C4-2B (cell line): ENCODE results near the gene GADD45G.

Experiments
- H3K27ac ChIP-seq: fragments of 450-650 bp; 2 replicates; pipeline ENCODE4 v1.5.1; 2017
- ZFX ChIP-seq: fragments of 450-650 bp; IDR thresholded peaks from 2 replicates; pipeline ENCODE4 v1.6.1; 2017
- TF ChIP-seq, protein P1 (sequence below): fragments of 450-650 bp; conservative IDR thresholded peaks from 2 replicates; pipeline ENCODE4 v1.5.1; 2017; ENCODE audit warnings: mild to moderate bottlenecking

The GADD45G gene

DNA sequence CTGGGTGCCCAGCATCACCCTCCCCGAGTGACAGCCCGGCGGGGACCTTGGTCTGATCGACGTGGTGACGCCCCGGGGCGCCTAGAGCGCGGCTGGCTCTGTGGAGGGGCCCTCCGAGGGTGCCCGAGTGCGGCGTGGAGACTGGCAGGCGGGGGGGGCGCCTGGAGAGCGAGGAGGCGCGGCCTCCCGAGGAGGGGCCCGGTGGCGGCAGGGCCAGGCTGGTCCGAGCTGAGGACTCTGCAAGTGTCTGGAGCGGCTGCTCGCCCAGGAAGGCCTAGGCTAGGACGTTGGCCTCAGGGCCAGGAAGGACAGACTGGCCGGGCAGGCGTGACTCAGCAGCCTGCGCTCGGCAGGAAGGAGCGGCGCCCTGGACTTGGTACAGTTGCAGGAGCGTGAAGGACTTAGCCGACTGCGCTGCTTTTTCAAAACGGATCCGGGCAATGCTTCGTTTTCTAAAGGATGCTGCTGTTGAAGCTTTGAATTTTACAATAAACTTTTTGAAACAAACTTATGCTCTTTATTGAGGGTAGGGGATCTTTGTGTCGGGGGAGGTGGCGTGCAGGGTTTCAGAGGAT lies 1.3 kb downstream of the GADD45G start:
- peak; percentile 83; the same call in 1 of the 2 replicates for TF ChIP-seq ZFX
- TF ChIP-seq, protein P1, sequence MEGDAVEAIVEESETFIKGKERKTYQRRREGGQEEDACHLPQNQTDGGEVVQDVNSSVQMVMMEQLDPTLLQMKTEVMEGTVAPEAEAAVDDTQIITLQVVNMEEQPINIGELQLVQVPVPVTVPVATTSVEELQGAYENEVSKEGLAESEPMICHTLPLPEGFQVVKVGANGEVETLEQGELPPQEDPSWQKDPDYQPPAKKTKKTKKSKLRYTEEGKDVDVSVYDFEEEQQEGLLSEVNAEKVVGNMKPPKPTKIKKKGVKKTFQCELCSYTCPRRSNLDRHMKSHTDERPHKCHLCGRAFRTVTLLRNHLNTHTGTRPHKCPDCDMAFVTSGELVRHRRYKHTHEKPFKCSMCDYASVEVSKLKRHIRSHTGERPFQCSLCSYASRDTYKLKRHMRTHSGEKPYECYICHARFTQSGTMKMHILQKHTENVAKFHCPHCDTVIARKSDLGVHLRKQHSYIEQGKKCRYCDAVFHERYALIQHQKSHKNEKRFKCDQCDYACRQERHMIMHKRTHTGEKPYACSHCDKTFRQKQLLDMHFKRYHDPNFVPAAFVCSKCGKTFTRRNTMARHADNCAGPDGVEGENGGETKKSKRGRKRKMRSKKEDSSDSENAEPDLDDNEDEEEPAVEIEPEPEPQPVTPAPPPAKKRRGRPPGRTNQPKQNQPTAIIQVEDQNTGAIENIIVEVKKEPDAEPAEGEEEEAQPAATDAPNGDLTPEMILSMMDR: no peak
- H3K27ac ChIP-seq: peak overlapping the region; percentile 100

GRCh38 chr9:89606624-89607311 lies 2.0 kb downstream of the GADD45G start:
- H3K27ac ChIP-seq: peak overlapping the region; percentile 100
- TF ChIP-seq, protein P1: no peak
- TF ChIP-seq ZFX: no peak

GRCh38 chr9:89608641-89609335 lies 4.0 kb downstream of the GADD45G start:
- TF ChIP-seq, protein P1: no peak
- TF ChIP-seq ZFX: no peak
- no peak overlapping the region for H3K27ac ChIP-seq

DNA sequence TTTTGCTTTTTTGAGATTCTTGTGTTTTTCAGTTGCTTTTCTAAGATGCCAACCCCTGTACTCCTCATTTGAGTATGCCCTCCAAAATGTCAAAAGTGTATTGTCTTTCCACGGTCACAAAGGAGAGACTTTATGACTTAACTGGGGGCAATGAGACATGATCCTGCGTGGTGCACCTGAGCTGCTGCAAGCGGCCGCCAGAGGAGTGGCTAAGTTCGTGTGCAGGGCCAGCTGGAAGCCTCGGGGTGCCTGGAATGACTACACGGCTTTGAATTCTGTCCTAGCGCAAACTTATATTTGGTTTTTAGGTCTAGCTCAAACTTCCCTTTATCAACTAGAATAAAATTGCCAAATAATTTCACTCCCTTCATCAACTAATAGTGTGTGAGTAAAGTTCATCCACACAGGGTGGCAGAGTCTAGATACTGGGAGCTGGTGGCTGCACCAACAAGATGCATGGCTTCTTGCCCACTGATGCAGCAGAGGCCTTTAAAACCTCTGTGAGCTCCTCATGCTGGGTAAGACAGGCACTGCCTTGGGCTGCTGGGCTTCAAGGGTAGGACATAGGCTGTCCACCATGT lies 4.7 kb downstream of the GADD45G start:
- no peak for TF ChIP-seq ZFX
- TF ChIP-seq, protein P1: no peak
- no peak overlapping the region for H3K27ac ChIP-seq

DNA sequence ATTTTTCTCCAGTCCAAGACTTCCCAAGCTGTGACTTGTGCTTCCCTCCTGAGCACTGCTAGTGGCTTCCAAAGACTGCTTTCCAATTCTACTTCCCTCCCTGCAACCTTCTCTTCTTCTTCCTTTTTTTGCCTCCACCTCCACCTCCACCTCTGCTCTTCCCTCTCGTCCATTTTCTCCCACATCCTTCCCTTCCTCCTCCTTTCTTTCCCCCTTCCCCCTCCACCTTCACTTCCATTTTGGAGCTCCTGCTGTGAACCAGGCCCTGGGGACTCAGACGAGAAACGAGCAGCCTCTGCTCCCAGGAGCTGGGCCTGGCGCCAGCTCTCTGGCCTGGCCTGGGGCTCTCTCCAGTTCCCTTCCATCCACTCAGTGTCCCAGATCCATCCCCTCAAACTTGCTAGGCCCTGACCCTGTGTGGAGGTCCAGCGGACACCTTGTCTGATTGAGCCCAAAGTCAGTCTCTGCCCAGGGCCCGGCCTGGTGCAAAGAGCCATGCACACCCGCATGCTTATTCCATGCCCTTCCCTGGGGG lies 5.6 kb downstream of the GADD45G start:
- H3K27ac ChIP-seq: no peak overlapping the region
- no peak for TF ChIP-seq ZFX
- TF ChIP-seq, protein P1: no peak

DNA sequence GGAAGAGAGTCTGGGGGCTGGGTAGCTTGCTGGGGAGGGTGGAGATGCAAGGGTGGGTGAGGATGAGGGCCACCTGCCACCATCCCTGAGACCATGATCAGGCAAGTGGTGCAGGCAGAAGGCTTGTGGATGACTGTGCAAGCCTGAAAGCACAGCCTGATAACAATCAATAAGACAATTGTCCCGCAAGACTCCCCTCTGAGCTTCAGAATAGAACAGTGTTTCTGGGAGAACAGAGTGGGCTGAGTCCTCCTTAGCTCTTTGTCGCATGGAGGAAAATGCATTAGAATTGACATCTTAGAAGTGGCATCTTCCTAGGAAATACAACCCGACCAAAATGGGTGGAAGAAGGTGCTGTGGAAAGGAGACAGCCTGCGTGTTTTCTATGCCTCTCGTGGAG lies 6.6 kb downstream of the GADD45G start:
- H3K27ac ChIP-seq: no peak overlapping the region
- TF ChIP-seq ZFX: no peak
- TF ChIP-seq, protein P1: no peak
